SK-N-SH treated with all-trans-retinoic acid at 6 μM for 48 hours (cell line): ENCODE measurements around the gene TIAM2.

Experiments used
- ATAC-seq: fragments of 200-7000 bp; cut with Tn5 transposase; 3 replicates; pipeline ENCODE4 v1.9.1; 2020; ENCODE audit warnings: mild to moderate bottlenecking, moderate library complexity
- BACH2 ChIP-seq: fragments of 250-450 bp; sonication (Bioruptor Pico); IDR thresholded peaks from 2 replicates; pipeline ENCODE4 v1.9.0; 2021; ENCODE audit warnings: mild to moderate bottlenecking, borderline replicate concordance
- CSDC2 ChIP-seq: fragments of 250-450 bp; sonication (Bioruptor Pico); IDR thresholded peaks from 2 replicates; pipeline ENCODE4 v1.5.0; 2020; ENCODE audit warnings: mild to moderate bottlenecking, moderate library complexity
- CSRNP3 ChIP-seq: fragments of 250-450 bp; sonication (Bioruptor Pico); IDR thresholded peaks from 2 replicates; pipeline ENCODE4 v1.5.1; 2021; ENCODE audit warnings: mild to moderate bottlenecking, moderate library complexity
- ESRRG ChIP-seq: fragments of 250-450 bp; sonication (Bioruptor Pico); IDR thresholded peaks from 2 replicates; pipeline ENCODE4 v1.6.1; 2021; ENCODE audit warnings: mild to moderate bottlenecking
- ISL1 ChIP-seq: fragments of 250-450 bp; sonication (Bioruptor Pico); IDR thresholded peaks from 2 replicates; pipeline ENCODE4 v2.1.2; 2022; ENCODE audit warnings: mild to moderate bottlenecking, moderate library complexity
- OSR1 ChIP-seq: fragments of 250-450 bp; sonication (Bioruptor Pico); IDR thresholded peaks from 2 replicates; pipeline ENCODE4 v1.8.0; 2022; ENCODE audit warnings: moderate library complexity, mild to moderate bottlenecking, inconsistent platforms
- PATZ1 ChIP-seq: fragments of 250-450 bp; sonication (Bioruptor Pico); IDR thresholded peaks from 2 replicates; pipeline ENCODE4 v1.8.0; 2020; ENCODE audit warnings: mild to moderate bottlenecking, moderate library complexity, borderline replicate concordance
- POU6F1 ChIP-seq: fragments of 250-450 bp; sonication (Bioruptor Pico); IDR thresholded peaks from 2 replicates; pipeline ENCODE4 v1.8.0; 2021; ENCODE audit warnings: low read depth, mild to moderate bottlenecking, moderate library complexity, borderline replicate concordance
- PPARA ChIP-seq: fragments of 250-450 bp; sonication (Bioruptor Pico); IDR thresholded peaks from 2 replicates; pipeline ENCODE4 v1.5.0; 2020; ENCODE audit warnings: mild to moderate bottlenecking, borderline replicate concordance
- RARB ChIP-seq: fragments of 250-450 bp; sonication (Bioruptor Pico); IDR thresholded peaks from 2 replicates; pipeline ENCODE4 v1.8.0; 2021; ENCODE audit warnings: mild to moderate bottlenecking, moderate library complexity
- TSHZ2 ChIP-seq: fragments of 250-450 bp; sonication (Bioruptor Pico); IDR thresholded peaks from 2 replicates; pipeline ENCODE4 v1.5.0; 2020; ENCODE audit warnings: mild to moderate bottlenecking, moderate library complexity
- ZC3H10 ChIP-seq: fragments of 250-450 bp; sonication (Bioruptor Pico); IDR thresholded peaks from 2 replicates; pipeline ENCODE4 v1.5.1; 2021; ENCODE audit warnings: mild to moderate bottlenecking, moderate library complexity
- ZFP3 ChIP-seq: fragments of 250-450 bp; sonication (Bioruptor Pico); IDR thresholded peaks from 2 replicates; pipeline ENCODE4 v1.5.0; 2020; ENCODE audit warnings: mild to moderate bottlenecking, moderate library complexity
- ZNF565 ChIP-seq: fragments of 450-650 bp; formaldehyde crosslinking; conservative IDR thresholded peaks from 2 replicates; pipeline ENCODE4 v1.5.0; 2020; ENCODE audit warnings: low read depth, mild to moderate bottlenecking, moderate library complexity
- ZNF70 ChIP-seq: fragments of 450-650 bp; formaldehyde crosslinking; IDR thresholded peaks from 2 replicates; pipeline ENCODE4 v1.5.0; 2020; ENCODE audit warnings: mild to moderate bottlenecking, moderate library complexity
- ZNF8 ChIP-seq: fragments of 450-650 bp; formaldehyde crosslinking; IDR thresholded peaks from 2 replicates; pipeline ENCODE4 v1.5.0; 2020; ENCODE audit warnings: mild to moderate bottlenecking, moderate library complexity

The TIAM2 gene

GRCh38 chr6:155141512-155141911 is 146.4 kb downstream of the TIAM2 start (continued):
- TF ChIP-seq TSHZ2 (CRISPR knock-in tag) (no peak), ZNF8 (CRISPR knock-in tag) (no peak)

- ATAC-seq, result peak; percentile 33
- no peak for TF ChIP-seq ZNF70 (CRISPR knock-in tag)
Measured at GRCh38 chr6:155142168-155143028, 147.3 kb downstream of the TIAM2 start.

- TF ChIP-seq CSDC2 (CRISPR knock-in tag), result no peak
- no peak for TF ChIP-seq PATZ1 (CRISPR knock-in tag)
- TF ChIP-seq RARB (CRISPR knock-in tag), result no peak
- no peak for TF ChIP-seq ZC3H10 (CRISPR knock-in tag)
- no peak for TF ChIP-seq ZNF70 (CRISPR knock-in tag)
- TF ChIP-seq ISL1 (CRISPR knock-in tag), result no peak
- no peak for TF ChIP-seq ZNF565
- TF ChIP-seq ESRRG (CRISPR knock-in tag), result no peak
- TF ChIP-seq ZFP3, result no peak
- no peak for TF ChIP-seq BACH2 (CRISPR knock-in tag)
- ATAC-seq, result peak; percentile 59; the same call in 2 of the 3 replicates
Measured at GRCh38 chr6:155143029-155143577, 148.0 kb downstream of the TIAM2 start.

GRCh38 chr6:155143578-155144106 is 148.5 kb downstream of the TIAM2 start:
- ATAC-seq, result peak; percentile 48; the same call in 2 of the 3 replicates
- TF ChIP-seq ZNF8 (CRISPR knock-in tag), result no peak
- TF ChIP-seq ZC3H10 (CRISPR knock-in tag), result no peak
- TF ChIP-seq CSRNP3, result no peak
- TF ChIP-seq OSR1, result no peak
- TF ChIP-seq ZFP3, result no peak
- no peak for TF ChIP-seq BACH2 (CRISPR knock-in tag)
- TF ChIP-seq TSHZ2 (CRISPR knock-in tag), result no peak
- no peak for TF ChIP-seq POU6F1 (CRISPR knock-in tag)
- no peak for TF ChIP-seq PPARA
